Activated CD8-positive, alpha-beta memory T cell treated with anti-CD3 and anti-CD28 coated beads, Interleukin-2, amount 50 U/mL, for 4 hours (primary cell): ENCODE data around the gene MB21D2.

Experiments used
- DNase-seq: peaks from one replicate; pipeline ENCODE4 v3.0.0-alpha.2; 2020

MB21D2 gene

DNA sequence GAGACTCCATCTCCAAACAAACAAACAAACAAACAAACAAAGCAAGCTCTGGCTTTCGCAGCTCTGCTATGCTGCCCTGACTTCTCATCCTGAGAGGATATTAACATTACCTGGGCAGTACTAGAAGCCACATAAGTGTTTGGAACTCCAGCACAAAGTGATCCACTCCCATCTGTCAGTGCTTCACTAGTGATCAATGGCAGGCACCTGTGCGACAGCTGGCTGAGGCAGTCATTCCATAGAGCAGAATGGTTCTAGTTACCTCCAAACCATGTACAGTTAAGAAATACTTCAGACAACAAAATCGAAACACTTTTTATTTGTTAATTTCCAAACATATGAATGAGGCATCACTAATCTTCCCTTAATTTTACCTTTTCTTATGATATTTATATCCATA lies 2.8 kb upstream of the MB21D2 start:
- no peak for DNase-seq

- DNase-seq: no peak
These were observed 2.2 kb upstream of the MB21D2 start for GRCh38 chr3:192919901-192920300.

GRCh38 chr3:192918275-192918588 lies 576 bp upstream of the MB21D2 start:
- no peak for DNase-seq

DNA sequence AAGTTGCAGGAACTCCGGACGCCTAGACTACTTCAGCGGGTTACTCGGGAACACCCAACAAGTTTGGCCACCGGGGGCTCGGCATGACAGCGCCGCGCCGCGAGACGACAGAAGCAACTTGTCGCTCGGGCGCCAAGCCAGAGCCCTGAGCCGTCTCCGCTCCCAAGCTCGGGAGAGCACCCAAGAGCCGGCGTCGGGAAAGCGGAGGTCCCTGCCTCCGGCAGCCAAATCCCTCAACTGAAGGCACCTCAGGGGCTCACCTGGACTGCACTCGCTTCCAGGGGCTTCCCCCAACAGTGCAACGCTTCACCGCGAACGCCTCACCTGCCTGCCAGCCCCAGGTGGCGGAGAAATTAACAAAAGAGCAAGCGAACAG lies 640 bp downstream of the MB21D2 start:
- peak; percentile 20 for DNase-seq

GRCh38 chr3:192916371-192917027 lies 1.2 kb downstream of the MB21D2 start:
- no peak for DNase-seq

- DNase-seq: no peak
These were observed 1.9 kb downstream of the MB21D2 start for GRCh38 chr3:192915722-192916121.

- DNase-seq: no peak
These were observed 2.4 kb downstream of the MB21D2 start for GRCh38 chr3:192915304-192915703.

- DNase-seq: no peak
These were observed 2.8 kb downstream of the MB21D2 start for GRCh38 chr3:192914848-192915247.

DNA sequence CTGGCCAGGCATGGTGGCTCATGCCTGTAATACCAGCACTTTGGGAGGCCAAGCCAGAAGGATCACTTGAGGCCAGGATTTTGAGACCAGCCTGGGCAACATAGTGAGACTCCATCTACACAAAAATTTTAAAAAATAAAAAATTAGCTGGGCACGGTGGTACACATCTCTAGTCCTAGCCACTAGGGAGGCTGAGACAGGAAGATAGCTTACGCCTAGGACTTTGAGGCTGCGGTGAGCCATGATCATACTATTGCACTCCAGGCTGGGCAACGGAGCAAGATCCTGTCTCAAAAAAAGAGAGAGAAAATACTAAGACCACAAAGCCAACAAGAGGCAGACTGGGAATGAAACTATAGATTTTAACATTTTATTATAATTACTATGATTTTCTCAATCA lies 4.1 kb downstream of the MB21D2 start:
- no peak for DNase-seq

DNA sequence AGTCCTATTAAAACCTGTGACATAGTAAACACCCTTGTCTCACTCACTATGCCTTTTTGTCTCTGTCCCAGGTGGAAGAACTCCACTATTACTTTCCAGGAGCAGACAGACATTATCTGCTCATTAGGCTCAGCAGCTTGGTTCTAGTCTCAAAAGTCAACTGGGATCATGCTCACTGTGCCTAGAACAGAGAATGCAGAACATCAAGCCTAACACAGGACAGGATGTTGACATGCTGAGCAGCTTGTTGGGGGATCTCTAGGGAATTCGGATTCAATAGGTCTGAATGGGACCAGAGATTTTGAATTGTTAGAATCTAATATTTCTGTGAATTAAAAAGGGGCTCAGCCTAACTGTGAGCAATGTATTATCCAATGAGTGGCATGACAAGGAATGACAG lies 6.4 kb downstream of the MB21D2 start:
- no peak for DNase-seq

DNA sequence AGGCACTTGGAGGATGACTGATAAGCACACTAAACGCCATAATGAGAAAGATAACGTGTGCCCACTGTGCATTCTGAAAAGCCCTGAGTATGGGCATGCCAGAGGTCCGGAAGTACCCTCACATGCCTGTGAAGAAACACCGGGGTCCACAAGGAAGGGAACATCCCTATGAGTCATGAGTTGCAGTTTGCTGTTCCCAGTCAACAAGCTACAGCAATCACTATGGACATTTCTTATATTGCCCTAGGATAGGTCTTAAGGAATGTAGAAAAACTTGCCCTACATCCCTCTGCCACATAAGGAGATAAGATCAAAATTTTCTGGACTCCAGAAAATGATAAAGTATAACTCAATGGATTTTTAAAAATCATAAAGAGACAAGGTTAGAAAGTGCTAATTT lies 9.9 kb downstream of the MB21D2 start:
- no peak for DNase-seq

- no peak for DNase-seq
These were observed 10.7 kb downstream of the MB21D2 start for GRCh38 chr3:192906940-192907339.

DNA sequence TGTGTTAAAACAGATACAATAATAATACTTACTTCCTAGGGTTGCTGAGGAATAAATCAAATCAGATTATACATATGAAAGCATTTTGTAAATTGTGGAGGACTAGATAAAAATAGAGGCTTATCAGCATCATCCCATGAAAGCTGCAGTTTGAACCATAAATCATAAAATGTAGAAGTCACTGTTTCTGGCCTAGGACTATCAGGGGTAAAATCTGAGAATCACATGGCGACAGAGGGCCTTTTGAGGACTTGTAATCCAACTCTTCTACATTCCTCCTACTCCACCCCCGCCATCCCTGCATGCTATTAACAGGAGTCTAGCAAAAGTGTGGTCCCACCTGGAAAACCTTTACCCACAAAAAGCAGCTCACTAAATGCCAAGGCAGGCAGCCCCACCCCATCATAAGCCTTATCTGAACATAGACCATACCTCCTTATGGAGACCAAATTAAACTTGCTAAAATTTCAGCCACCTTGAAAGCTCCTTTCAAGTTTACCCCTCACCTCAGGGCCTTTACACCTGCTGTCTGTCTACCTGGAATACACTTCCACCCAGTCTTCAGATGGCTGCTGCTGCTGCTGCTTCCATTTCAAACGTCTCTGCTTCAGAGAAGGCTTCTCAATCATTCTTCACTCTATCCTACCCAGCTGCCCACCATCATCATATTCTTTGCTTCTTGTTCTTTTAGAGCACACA lies 11.5 kb downstream of the MB21D2 start:
- no peak for DNase-seq

- DNase-seq: no peak
These were observed 12.9 kb downstream of the MB21D2 start for GRCh38 chr3:192904632-192905289.

- DNase-seq: no peak
These were observed 15.1 kb downstream of the MB21D2 start for GRCh38 chr3:192902549-192902948.

GRCh38 chr3:192901435-192901834 lies 16.2 kb downstream of the MB21D2 start:
- no peak for DNase-seq

- DNase-seq: no peak
These were observed 18.1 kb downstream of the MB21D2 start for GRCh38 chr3:192899540-192899982.

DNA sequence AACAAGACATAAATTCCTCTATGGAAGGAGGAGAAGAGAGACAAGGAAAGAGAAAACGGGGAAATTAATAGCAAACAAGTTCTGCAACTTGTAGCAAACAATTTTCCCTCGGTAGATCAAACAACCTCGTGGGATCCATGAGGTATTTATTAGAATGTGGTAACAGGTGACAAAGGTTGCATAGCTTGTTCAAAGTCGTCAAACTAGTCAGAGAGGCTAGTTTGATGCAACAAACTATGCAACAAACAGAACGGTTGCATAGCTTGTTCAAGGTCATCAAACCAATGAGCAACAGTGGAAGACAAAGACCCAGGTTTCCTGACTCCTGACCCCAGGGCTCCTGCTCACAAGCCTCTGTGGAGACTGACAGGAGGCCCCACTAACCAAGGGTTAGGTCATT lies 20.7 kb downstream of the MB21D2 start:
- no peak for DNase-seq

- no peak for DNase-seq
These were observed 21.4 kb downstream of the MB21D2 start for GRCh38 chr3:192896208-192896607.

DNA sequence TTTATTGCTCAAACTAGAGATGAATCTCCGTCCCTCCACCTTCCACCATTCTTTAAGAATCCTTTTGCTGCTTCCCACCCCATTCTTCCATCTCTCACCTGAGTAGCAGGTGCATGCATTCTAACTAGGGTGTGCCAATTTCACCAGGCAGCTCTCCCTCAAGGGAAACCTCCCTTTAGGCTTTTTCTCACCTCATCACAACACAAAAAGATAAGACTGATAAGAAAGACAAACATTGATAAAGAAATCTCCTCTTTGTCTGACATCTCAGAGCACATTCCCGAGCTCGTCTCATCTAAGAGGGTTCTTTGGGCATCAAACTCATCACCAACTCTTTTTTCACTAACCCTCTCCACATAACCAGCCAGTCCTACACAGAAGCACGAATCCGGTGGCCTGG lies 23.0 kb downstream of the MB21D2 start:
- DNase-seq: no peak

GRCh38 chr3:192892981-192893700 lies 24.5 kb downstream of the MB21D2 start:
- peak; percentile 33 for DNase-seq

DNA sequence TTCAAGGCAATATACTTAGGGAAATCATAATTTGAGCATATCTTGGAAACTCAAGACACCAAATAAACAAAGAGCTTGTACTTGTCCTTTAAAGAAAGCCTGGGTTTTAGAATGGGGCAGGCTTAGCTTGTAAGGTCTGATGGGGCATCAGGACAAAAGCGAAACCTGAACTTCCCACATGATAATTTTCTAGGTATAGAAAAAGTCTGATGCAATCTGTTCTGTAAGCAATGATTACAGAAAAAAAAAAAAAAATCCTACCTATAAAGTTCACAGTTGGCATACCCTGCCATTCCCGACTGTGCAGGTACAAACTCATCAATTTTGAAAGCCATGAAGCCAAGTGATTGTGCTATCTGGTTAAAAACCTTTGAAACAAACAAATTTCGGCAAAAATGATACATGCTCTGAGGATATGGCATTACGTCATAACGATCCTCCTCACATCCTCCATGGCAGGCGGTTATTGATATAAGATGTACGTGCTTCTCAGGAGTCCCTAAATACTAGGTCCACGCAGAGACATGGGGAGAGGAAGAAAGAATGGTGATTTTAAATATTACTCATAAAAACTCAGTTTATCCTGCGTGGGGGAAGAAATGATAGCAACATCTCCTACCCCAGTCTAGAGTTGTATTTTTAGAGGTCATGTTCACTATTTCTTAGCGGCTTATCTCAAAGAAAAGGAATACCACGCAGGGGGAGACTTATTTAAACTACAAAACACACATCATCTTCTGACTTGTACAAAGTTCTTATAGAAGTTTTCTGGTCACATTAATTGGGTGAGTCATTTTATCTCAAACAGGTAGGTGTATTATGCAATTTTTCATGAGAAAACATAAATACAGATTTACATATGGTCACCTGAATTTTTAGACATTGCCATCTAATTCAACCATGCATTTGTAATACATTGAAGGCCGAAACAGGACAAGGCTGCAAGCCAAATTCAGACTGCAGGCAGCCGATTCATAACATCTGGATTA lies 27.0 kb downstream of the MB21D2 start:
- DNase-seq: no peak

GRCh38 chr3:192889679-192890078 lies 28.0 kb downstream of the MB21D2 start:
- no peak for DNase-seq
